K562 (cell line): Measurements from ENCODE around the gene PSMB2. TPM values are rescaled to one million over a fixed set of nuclear protein-coding genes. Genes with fewer than 3 reads are reported as not detected.
A peak's percentile ranks its signal among the peaks of the same experiment; 100 is the strongest.

Experiments used
- ATF2 ChIP-seq: sonication (generic); formaldehyde crosslinking; IDR thresholded peaks from 2 replicates; pipeline ENCODE4 v1.8.1; 2022; ENCODE audit warnings: missing genetic modification reagents
- BCLAF1 ChIP-seq, 2 experiments: fragments of 450-650 bp in 1 of 2; IDR thresholded peaks; 2 replicates each; pipeline ENCODE4 v1.6.1; 2011 to 2017; ENCODE audit warnings: low read depth in 2 of 2, antibody characterized with exemption in 1 of 2, borderline replicate concordance in 1 of 2, low read length in 1 of 2, mild to moderate bottlenecking in 1 of 2, mixed read lengths in 1 of 2; ENCODE audit not compliant: control insufficient read depth in 1 of 2
- BRCA1 ChIP-seq, 2 experiments: fragments of 450-650 bp in 1 of 2; sonication (generic) in 1 of 2; formaldehyde crosslinking in 1 of 2; IDR thresholded peaks; 2 replicates each; pipeline versions ENCODE4 v1.5.0 to v1.6.1; 2017 to 2020; ENCODE audit warnings: mild to moderate bottlenecking in 1 of 2, missing genetic modification reagents in 1 of 2
- C11orf30 ChIP-seq: fragments of 450-650 bp; IDR thresholded peaks from 2 replicates; pipeline ENCODE4 v1.6.1; 2016; ENCODE audit warnings: low read depth, mild to moderate bottlenecking
- CC2D1A ChIP-seq: fragments of 450-650 bp; IDR thresholded peaks from 2 replicates; pipeline ENCODE4 v1.6.1; 2017; ENCODE audit warnings: mild to moderate bottlenecking
- ELF2 ChIP-seq: fragments of 250-450 bp; sonication (Bioruptor Pico); IDR thresholded peaks from 2 replicates; pipeline ENCODE4 v1.5.0; 2021; ENCODE audit warnings: mild to moderate bottlenecking
- EP400 ChIP-seq: fragments of 450-650 bp; IDR thresholded peaks from 2 replicates; pipeline ENCODE4 v1.6.1; 2017; ENCODE audit warnings: antibody characterized with exemption, mild to moderate bottlenecking, moderate library complexity
- HINFP ChIP-seq: fragments of 450-650 bp; conservative IDR thresholded peaks from 2 replicates; pipeline ENCODE4 v1.6.1; 2016; ENCODE audit warnings: missing genetic modification characterization, low read depth, mild to moderate bottlenecking, control low read depth, missing compliant biosample characterization
- MXI1 ChIP-seq: IDR thresholded peaks from 2 replicates; pipeline ENCODE4 v1.6.1; 2011; ENCODE audit warnings: low read depth, mild to moderate bottlenecking, improper control_type of control experiment, low read length
- NCOR1 ChIP-seq: fragments of 450-650 bp; IDR thresholded peaks from 2 replicates; pipeline ENCODE4 v1.6.1; 2016; ENCODE audit warnings: mild to moderate bottlenecking, moderate library complexity
- PBX2 ChIP-seq, 2 experiments: IDR thresholded peaks in 1 of 2; conservative IDR thresholded peaks in 1 of 2; 2 replicates each; pipeline ENCODE4 v1.6.1; 2016; ENCODE audit warnings: low read depth in 2 of 2, mild to moderate bottlenecking in 1 of 2, missing compliant biosample characterization in 1 of 2, missing genetic modification characterization in 1 of 2, moderate library complexity in 1 of 2
- SIX5 ChIP-seq, 2 experiments: IDR thresholded peaks; 2 replicates each; pipeline ENCODE4 v1.6.1; 2011; ENCODE audit warnings: low read length in 2 of 2, borderline replicate concordance in 1 of 2, low read depth in 1 of 2, mild to moderate bottlenecking in 1 of 2, moderate library complexity in 1 of 2; ENCODE audit not compliant: insufficient read depth in 1 of 2
- TSHZ1 ChIP-seq: fragments of 250-450 bp; sonication (Bioruptor Pico); IDR thresholded peaks from 2 replicates; pipeline ENCODE4 v1.4.0; 2020; ENCODE audit warnings: mild to moderate bottlenecking, moderate library complexity
- ZNF347 ChIP-seq: fragments of 450-650 bp; formaldehyde crosslinking; IDR thresholded peaks from 2 replicates; pipeline ENCODE4 v1.4.0; 2020; ENCODE audit warnings: low read depth, mild to moderate bottlenecking, moderate library complexity
- polyA plus RNA-seq, 8 experiments: library from polyadenylated mRNA; depleted of rRNA in 4 of 8; stranded (reverse) in 5 of 8; unstranded in 3 of 8; fragments of >200 nt; fragmentation: Nextera tagmentation in 2 of 8; fragmentation: Illumina TruSeq in 1 of 8; extraction: Ambion mirVana in 2 of 8; extraction: Trizol in 1 of 8; gene quantifications; 2 replicates each; pipeline versions ENCODE4 v1.2.1 to v1.2.3, GENCODE V29; 2011 to 2014; ENCODE audit warnings: inconsistent platforms in 1 of 8, missing spikeins in 1 of 8
- total RNA-seq, 7 experiments: library from RNA; depleted of rRNA in 6 of 7; stranded (reverse); fragments of >200 nt in 6 of 7; fragmentation: Illumina TruSeq in 2 of 7; extraction: Trizol in 2 of 7; gene quantifications; 2 replicates each; pipeline versions ENCODE4 v1.2.1 to v1.2.3, GENCODE V29; 2011 to 2021; ENCODE audit warnings: low replicate concordance in 1 of 7

The PSMB2 gene
- total and polyA plus RNA-seq, 9 of the 15 experiments (the other 6 are each of a cell fraction or from before 2014, with no cell fraction given), result 71.7 to 543 (median 165) TPM

GRCh38 chr1:35637401-35637809 lies 3.9 kb downstream of the PSMB2 start (continued):
- TF ChIP-seq HINFP (no peak), TSHZ1 (CRISPR knock-in tag) (no peak), BRCA1 (IDR thresholded peaks at IDR 0.05) (no peak), BRCA1 (CRISPR knock-in tag; IDR thresholded peaks at IDR 0.05) (no peak), ZNF347 (CRISPR knock-in tag) (no peak), CC2D1A (no peak), NCOR1 (no peak), BCLAF1 (IDR thresholded peaks at IDR 0.05; ENCODE audit: borderline replicate concordance in 1 of 2, control insufficient read depth in 1 of 2, low read depth in 2 of 2, low read length in 1 of 2) (no peak), ELF2 (no peak), MXI1 (peak; percentile 72; the same call in 1 of the 2 replicates), C11orf30 (peak; percentile 81), SIX5 (IDR thresholded peaks at IDR 0.05; ENCODE audit: borderline replicate concordance in 1 of 2, insufficient read depth in 1 of 2, low read depth in 1 of 2, low read length in 2 of 2) (no peak), PBX2 (CRISPR knock-in tag; IDR thresholded peaks at IDR 0.05; ENCODE audit: low read depth) (no peak), PBX2 (tag; conservative IDR thresholded peaks at IDR 0.05; ENCODE audit: low read depth) (0 out of 2 replicates have a peak, but pooled peaks have one; percentile 37), ATF2 (CRISPR knock-in tag) (no peak), EP400 (peak; percentile 68)
